Measurements from ENCODE around the gene FXYD6. TPM values are rescaled to one million over a fixed set of nuclear protein-coding genes. Genes with fewer than 3 reads are reported as not detected.

The FXYD6 gene
- total and polyA plus RNA-seq, 8 donors, result 41.4 to 188 (median 157) TPM

GRCh38 chr11:117908109-117908895, 31.8 kb upstream of the FXYD6 start:
- H3K36me3 ChIP-seq, result no peaks in the 10 kb centered on the region
- no peak overlapping the region for H3K27ac ChIP-seq
- no peaks in the 10 kb centered on the region for H3K27me3 ChIP-seq
- no peaks in the 10 kb centered on the region for H3K9me3 ChIP-seq
- no peak for TF ChIP-seq CTCF (IDR thresholded peaks at IDR 0.05)
- intact Hi-C loops (cut with DNase I), result loop anchor here in 1 of 2 donors (10.0 kb wide), 1 partner anchor 64 kb away; no protein-coding TSS in a partner anchor
- peak in 1 of 4 donors; percentile 23 for DNase-seq
- no peak for ATAC-seq
- peaks cover 2 to 4% of the 10 kb centered on the region in 2 donors for H3K4me1 ChIP-seq
- H3K4me3 ChIP-seq, result no peak overlapping the region

GRCh38 chr11:117907276-117908108, 31.0 kb upstream of the FXYD6 start:
- peak in 3 of 4 donors; percentile 59 to 89 (median 79) for DNase-seq
- no peaks in the 10 kb centered on the region for H3K36me3 ChIP-seq
- peak; percentile 93 for ATAC-seq
- TF ChIP-seq CTCF (IDR thresholded peaks at IDR 0.05), result no peak
- H3K4me3 ChIP-seq, result no peak overlapping the region
- H3K4me1 ChIP-seq, result peaks cover 2 to 4% of the 10 kb centered on the region in 2 donors
- H3K9me3 ChIP-seq, result no peaks in the 10 kb centered on the region
- H3K27me3 ChIP-seq, result no peaks in the 10 kb centered on the region
- no peak overlapping the region for H3K27ac ChIP-seq
- intact Hi-C loops (cut with DNase I), result loop anchor here in 1 of 2 donors (10.0 kb wide), 1 partner anchor 63 kb away; no protein-coding TSS in a partner anchor

- Histone ChIP-seq H3K27me3 (no peaks in the 10 kb centered on the region), H3K4me1 (peaks cover 2 to 4% of the 10 kb centered on the region in 2 donors), H3K4me3 (no peak overlapping the region), H3K27ac (no peak overlapping the region), H3K36me3 (no peaks in the 10 kb centered on the region), H3K9me3 (no peaks in the 10 kb centered on the region)
- no peak for TF ChIP-seq CTCF (IDR thresholded peaks at IDR 0.05)
- intact Hi-C loops (cut with DNase I), result loop anchor here in 1 of 2 donors (10.0 kb wide), 1 partner anchor 62 kb away; no protein-coding TSS in a partner anchor
- ATAC-seq, result no peak
- no peak for DNase-seq
These were observed 30.3 kb upstream of the FXYD6 start for GRCh38 chr11:117906710-117907109.

GRCh38 chr11:117906126-117906525, 29.7 kb upstream of the FXYD6 start:
- ATAC-seq (no peak), DNase-seq (no peak)
- no peak for TF ChIP-seq CTCF (IDR thresholded peaks at IDR 0.05)
- no peak overlapping the region for H3K27ac ChIP-seq
- no peaks in the 10 kb centered on the region for H3K9me3 ChIP-seq
- H3K4me1 ChIP-seq, result peaks cover 2 to 4% of the 10 kb centered on the region in 2 donors
- no peak overlapping the region for H3K4me3 ChIP-seq
- H3K36me3 ChIP-seq, result no peaks in the 10 kb centered on the region
- H3K27me3 ChIP-seq, result no peaks in the 10 kb centered on the region
- intact Hi-C loops (cut with DNase I), result loop anchor here in 1 of 2 donors (10.0 kb wide), 1 partner anchor 61 kb away; no protein-coding TSS in a partner anchor
